ENCODE measurements around the gene BNIP5.
"Not testable (repeated sequence)": the region's sequence is repeated elsewhere in the genome, so short reads cannot be mapped to it uniquely, and the experiment has no call there.

Gene BNIP5

DNA sequence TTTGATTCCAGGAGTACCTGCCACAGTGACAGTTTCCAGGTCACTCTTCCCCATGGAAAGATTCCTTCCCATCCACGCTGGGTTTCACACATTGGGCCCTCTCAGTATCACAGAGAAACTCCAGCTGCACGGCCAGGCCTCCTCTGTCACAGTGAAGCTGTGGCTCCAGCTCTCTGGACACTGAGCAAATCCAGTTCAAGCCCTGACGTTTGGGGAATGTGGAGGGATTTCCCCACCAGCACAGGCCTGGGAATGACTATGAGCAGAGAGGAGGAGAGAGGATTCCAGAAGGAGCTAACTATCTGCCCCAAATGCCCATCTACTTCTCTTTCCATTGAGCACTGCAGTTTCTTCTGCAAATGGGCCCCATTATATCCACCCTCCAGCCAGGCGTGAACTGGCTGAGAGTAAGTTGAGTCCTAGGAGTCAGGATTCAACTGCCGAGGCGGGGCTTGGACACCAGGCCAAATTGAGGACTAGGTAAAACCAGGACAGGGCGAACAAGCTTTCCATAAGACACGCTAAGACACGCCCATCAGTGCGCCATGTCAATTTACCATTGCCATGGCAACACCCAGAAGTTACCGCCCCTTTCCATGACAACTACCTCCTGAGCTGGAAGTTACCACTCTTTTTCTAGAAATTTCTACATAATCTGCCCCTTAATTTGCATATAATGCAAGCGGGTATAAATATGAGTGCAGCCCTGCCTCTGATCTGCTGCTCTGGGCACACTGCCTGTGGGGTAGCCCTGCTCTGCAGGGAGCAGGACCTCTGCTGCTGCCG, 9.2 kb upstream of the BNIP5 start:
- no peak overlapping the region for H3K4me3 ChIP-seq (ENCODE audit: low read depth, low read length)
- DNase-seq (ENCODE audit: low read depth, low spot score) = no peak
- TF ChIP-seq, protein P1, sequence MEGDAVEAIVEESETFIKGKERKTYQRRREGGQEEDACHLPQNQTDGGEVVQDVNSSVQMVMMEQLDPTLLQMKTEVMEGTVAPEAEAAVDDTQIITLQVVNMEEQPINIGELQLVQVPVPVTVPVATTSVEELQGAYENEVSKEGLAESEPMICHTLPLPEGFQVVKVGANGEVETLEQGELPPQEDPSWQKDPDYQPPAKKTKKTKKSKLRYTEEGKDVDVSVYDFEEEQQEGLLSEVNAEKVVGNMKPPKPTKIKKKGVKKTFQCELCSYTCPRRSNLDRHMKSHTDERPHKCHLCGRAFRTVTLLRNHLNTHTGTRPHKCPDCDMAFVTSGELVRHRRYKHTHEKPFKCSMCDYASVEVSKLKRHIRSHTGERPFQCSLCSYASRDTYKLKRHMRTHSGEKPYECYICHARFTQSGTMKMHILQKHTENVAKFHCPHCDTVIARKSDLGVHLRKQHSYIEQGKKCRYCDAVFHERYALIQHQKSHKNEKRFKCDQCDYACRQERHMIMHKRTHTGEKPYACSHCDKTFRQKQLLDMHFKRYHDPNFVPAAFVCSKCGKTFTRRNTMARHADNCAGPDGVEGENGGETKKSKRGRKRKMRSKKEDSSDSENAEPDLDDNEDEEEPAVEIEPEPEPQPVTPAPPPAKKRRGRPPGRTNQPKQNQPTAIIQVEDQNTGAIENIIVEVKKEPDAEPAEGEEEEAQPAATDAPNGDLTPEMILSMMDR (IDR thresholded peaks at IDR 0.05; ENCODE audit: low read depth, low read length) = no peak
- in situ Hi-C loops (cut with HindIII; ENCODE audit: low sequenced_read_pairs) = no loop called here

DNA sequence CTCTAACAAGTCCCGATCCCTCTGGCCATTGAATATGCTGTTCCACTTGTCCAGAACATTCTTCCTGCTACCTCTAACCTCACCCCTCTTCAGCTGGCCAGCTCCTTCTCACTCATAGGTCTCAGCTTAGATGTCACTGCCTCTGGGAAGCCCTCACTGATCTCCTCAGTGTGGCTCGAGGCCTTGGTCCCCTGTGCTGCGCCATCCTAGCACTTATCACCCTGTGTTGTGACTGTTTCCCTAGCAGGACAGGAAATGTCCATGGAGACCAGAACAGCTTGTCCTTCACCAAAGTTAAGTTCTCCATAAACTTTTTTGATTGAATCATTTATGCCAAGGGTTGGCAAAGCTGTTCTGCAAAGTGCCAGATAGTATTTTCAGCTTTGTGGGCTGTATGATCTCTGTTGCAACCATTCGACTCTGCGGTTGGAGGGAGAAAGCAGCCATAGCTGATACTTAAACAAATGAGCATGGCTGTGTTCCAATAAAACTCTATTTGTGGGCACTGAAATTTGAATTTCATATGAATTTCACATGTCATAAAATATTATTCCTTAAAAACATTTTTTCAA, 6.5 kb upstream of the BNIP5 start:
- no peak for DNase-seq (ENCODE audit: low read depth, low spot score)
- in situ Hi-C loops (cut with HindIII; ENCODE audit: low sequenced_read_pairs) = no loop called here
- TF ChIP-seq, protein P1 (IDR thresholded peaks at IDR 0.05; ENCODE audit: low read depth, low read length) = no peak

DNA sequence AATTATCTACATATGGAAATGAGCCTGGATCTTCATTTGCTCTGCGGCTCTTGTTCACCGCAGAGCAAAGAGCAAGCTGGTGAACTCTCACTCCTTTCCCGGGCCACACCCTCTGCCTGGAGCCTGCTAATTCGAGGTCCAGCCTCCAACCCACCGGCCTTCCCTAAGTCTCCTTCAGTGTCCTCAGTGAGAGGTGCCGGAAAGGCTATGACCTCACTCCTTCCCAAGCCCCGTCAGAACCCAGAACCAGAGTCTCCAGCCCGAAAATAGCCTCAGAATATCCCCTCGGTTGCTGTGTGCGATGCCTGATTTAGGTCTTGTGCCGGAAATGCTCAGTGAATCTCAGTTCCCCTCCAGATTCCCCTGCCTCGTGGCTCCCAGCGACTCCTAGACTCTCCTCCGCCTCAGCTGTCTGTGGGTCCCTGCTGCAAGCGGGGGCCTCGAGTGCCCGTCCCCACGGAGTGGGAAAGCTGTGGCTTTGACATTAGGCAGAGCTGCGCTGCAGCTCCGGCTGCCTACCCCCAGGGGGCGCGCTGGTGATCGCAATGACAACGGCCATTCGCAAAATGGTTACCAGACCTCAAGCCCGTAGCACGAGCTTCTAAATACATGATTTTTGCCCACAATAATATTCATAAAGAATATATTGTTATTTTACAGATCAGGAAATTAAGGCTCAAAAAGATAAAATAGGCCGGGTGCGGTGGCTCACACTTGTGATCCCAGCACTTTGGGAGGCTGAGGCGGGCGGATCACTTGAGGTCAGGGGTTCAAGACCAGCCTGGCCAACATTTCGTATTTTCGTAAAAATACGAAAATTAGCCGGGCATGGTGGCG, 4.1 kb upstream of the BNIP5 start:
- in situ Hi-C loops (cut with HindIII; ENCODE audit: low sequenced_read_pairs) = no loop called here
- TF ChIP-seq, protein P1 (IDR thresholded peaks at IDR 0.05; ENCODE audit: low read depth, low read length) = peak; percentile 99
- peak; percentile 58 for DNase-seq (ENCODE audit: low read depth, low spot score)
- H3K4me3 ChIP-seq (ENCODE audit: low read depth, low read length) = no peak overlapping the region

More for the DNA sequence above, 6.5 kb upstream of the BNIP5 start:
- no peak overlapping the region for H3K4me3 ChIP-seq (ENCODE audit: low read depth, low read length)

DNA sequence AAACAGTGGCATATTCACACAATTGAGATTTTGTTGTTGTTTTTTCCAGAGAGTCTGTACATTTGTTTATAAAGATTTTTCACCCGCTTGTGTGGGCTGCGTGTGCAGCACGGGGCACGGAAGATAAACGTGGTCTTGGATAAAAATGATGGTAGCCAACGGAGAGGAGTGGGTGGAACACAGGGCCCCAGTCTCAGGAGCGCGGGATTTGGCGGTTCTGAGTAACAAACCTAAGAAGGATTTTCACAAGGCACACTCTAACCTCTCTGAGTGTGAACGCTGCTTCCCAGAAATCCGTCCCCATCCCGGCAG, 3.6 kb upstream of the BNIP5 start:
- in situ Hi-C loops (cut with HindIII; ENCODE audit: low sequenced_read_pairs) = no loop called here
- no peak for DNase-seq (ENCODE audit: low read depth, low spot score)
- no peak overlapping the region for H3K4me3 ChIP-seq (ENCODE audit: low read depth, low read length)
- TF ChIP-seq, protein P1 (IDR thresholded peaks at IDR 0.05; ENCODE audit: low read depth, low read length) = no peak

DNA sequence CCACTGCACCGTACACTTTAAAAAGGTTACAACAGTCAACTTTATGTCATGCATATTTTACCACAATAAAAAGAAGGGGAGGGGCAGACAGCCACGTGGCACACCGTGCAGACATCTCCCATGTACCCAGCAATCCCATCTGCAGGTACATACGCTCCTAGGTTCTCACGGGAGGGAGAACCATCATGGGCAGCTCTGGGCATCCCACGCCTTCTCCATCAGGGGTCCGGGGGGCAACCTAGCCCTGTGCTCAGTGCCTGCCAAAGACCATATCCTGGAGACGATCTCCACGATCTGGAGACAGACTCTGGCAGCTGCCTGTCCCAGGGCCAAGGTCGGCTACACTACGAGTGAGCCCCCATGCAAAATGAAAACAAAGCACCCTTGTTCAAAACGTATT, 2.5 kb upstream of the BNIP5 start:
- in situ Hi-C loops (cut with HindIII; ENCODE audit: low sequenced_read_pairs) = no loop called here
- no peak for DNase-seq (ENCODE audit: low read depth, low spot score)
- TF ChIP-seq, protein P1 (IDR thresholded peaks at IDR 0.05; ENCODE audit: low read depth, low read length) = no peak
- H3K4me3 ChIP-seq (ENCODE audit: low read depth, low read length) = no peak overlapping the region

DNA sequence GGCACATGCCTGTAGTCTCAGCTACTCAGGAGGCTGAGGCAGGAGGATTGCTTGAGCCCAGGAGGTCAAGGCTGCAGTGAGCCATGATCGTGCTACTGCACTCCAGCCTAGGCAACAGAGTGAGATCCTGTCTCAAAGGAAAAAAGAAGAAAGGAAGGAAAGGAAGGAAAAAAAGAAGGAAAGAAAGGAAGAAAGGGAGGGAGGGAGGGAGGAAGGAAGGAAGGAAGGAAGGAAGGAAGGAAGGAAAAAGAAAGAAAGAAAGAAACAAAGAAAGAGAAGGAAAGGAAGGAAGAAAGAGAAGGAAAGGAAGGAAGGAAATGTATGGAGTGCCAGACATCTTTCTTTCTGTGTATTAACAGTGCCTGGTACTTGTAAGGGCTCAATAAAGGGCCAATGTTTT, 1.5 kb upstream of the BNIP5 start:
- H3K4me3 ChIP-seq (ENCODE audit: low read depth, low read length); DNase-seq (ENCODE audit: low read depth, low spot score); in situ Hi-C loops (cut with HindIII; ENCODE audit: low sequenced_read_pairs): not testable (repeated sequence)

DNA sequence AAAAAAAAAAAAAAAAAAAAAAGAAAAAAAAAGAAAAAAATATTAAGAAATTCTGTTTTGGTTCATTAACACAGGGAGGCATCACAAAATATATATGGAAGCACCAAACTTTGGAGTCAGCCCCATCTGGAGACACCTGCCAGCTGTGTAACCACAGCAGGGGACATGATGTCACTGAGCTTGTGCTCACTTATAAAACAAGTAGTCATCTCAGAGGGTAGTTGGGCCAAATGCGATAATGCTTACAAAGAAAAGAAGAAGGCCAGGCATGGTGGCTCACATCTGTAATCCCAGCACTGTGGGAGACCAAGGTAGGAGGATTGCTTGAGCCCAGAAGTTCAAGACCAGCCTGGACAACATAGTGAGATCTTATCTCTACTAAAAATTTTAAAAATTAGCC, 1.1 kb upstream of the BNIP5 start:
- TF ChIP-seq, protein P1 (IDR thresholded peaks at IDR 0.05; ENCODE audit: low read depth, low read length) = no peak
- in situ Hi-C loops (cut with HindIII; ENCODE audit: low sequenced_read_pairs) = no loop called here
- no peak overlapping the region for H3K4me3 ChIP-seq (ENCODE audit: low read depth, low read length)
- no peak for DNase-seq (ENCODE audit: low read depth, low spot score)

All from astrocyte of the spinal cord (primary cell).